WERI-Rb-1 (cell line): ENCODE data around the gene GRIK1.

Source experiments
- DNase-seq: peaks from one replicate; pipeline ENCODE4 v3.0.0-alpha.2; 2020
- H3K27ac ChIP-seq: fragments of 250-450 bp; sonication (Bioruptor Pico); 2 replicates; pipeline ENCODE4 v1.5.1; 2020; ENCODE audit warnings: mild to moderate bottlenecking, moderate library complexity
- H3K27me3 ChIP-seq: fragments of 250-450 bp; sonication (Bioruptor Pico); 2 replicates; pipeline ENCODE4 v1.5.1; 2021; ENCODE audit warnings: mild to moderate bottlenecking, low read depth, moderate library complexity; ENCODE audit not compliant: insufficient read depth, severe bottlenecking
- H3K36me3 ChIP-seq: fragments of 250-450 bp; sonication (Bioruptor Pico); 2 replicates; pipeline ENCODE4 v1.5.1; 2020; ENCODE audit warnings: mild to moderate bottlenecking, moderate library complexity
- H3K4me3 ChIP-seq: 2 replicates; pipeline ENCODE4 v1.5.1; 2011; ENCODE audit warnings: low read depth, mild to moderate bottlenecking, control low read depth, low read length
- H3K9me3 ChIP-seq: fragments of 250-450 bp; sonication (Bioruptor Pico); 2 replicates; pipeline ENCODE4 v1.5.1; 2021; ENCODE audit warnings: mild to moderate bottlenecking, moderate library complexity; ENCODE audit not compliant: severe bottlenecking
- CTCF ChIP-seq: IDR thresholded peaks from 2 replicates; pipeline ENCODE4 v1.5.1; 2011; ENCODE audit warnings: low read depth, mild to moderate bottlenecking, control low read depth, inconsistent platforms, low read length

Gene GRIK1

GRCh38 chr21:29851611-29852010 lies 88.2 kb downstream of the GRIK1 start:
- no peak for TF ChIP-seq CTCF
- Histone ChIP-seq H3K36me3 (no peaks in the 10 kb centered on the region), H3K27me3 (no peaks in the 10 kb centered on the region), H3K9me3 (no peaks in the 10 kb centered on the region), H3K4me3 (no peak overlapping the region), H3K27ac (no peak overlapping the region)
- DNase-seq, result no peak

GRCh38 chr21:29849735-29850176 lies 90.0 kb downstream of the GRIK1 start:
- Histone ChIP-seq H3K9me3 (no peaks in the 10 kb centered on the region), H3K36me3 (no peaks in the 10 kb centered on the region), H3K27me3 (no peaks in the 10 kb centered on the region), H3K27ac (peak overlapping the region; percentile 69), H3K4me3 (peak overlapping the region; percentile 22)
- DNase-seq, result peak; percentile 83
- TF ChIP-seq CTCF, result peak; percentile 84

GRCh38 chr21:29843804-29844203 lies 96.0 kb downstream of the GRIK1 start:
- Histone ChIP-seq H3K36me3 (no peaks in the 10 kb centered on the region), H3K9me3 (no peaks in the 10 kb centered on the region), H3K27me3 (no peaks in the 10 kb centered on the region), H3K27ac (no peak overlapping the region), H3K4me3 (no peak overlapping the region)
- TF ChIP-seq CTCF, result no peak
- no peak for DNase-seq

- no peak for TF ChIP-seq CTCF
- Histone ChIP-seq H3K27me3 (no peaks in the 10 kb centered on the region), H3K27ac (no peak overlapping the region), H3K36me3 (no peaks in the 10 kb centered on the region), H3K9me3 (peaks cover 18% of the 10 kb centered on the region), H3K4me3 (no peak overlapping the region)
- DNase-seq, result no peak
Observed at GRCh38 chr21:29834617-29835016, 105.2 kb downstream of the GRIK1 start.

GRCh38 chr21:29832217-29832616 lies 107.6 kb downstream of the GRIK1 start:
- DNase-seq, result no peak
- peaks cover 18% of the 10 kb centered on the region for H3K9me3 ChIP-seq
- no peak for TF ChIP-seq CTCF

GRCh38 chr21:29829564-29830275 lies 110.1 kb downstream of the GRIK1 start:
- DNase-seq, result no peak
- TF ChIP-seq CTCF, result no peak
- H3K27me3 ChIP-seq, result no peaks in the 10 kb centered on the region
- H3K36me3 ChIP-seq, result no peaks in the 10 kb centered on the region
- H3K9me3 ChIP-seq, result peaks cover 18% of the 10 kb centered on the region
- no peak overlapping the region for H3K4me3 ChIP-seq
- no peak overlapping the region for H3K27ac ChIP-seq

More at GRCh38 chr21:29832217-29832616, 107.6 kb downstream of the GRIK1 start:
- H3K4me3 ChIP-seq, result no peak overlapping the region
- no peaks in the 10 kb centered on the region for H3K36me3 ChIP-seq
- no peaks in the 10 kb centered on the region for H3K27me3 ChIP-seq
- H3K27ac ChIP-seq, result no peak overlapping the region
